GM12872 (cell line): ENCODE results near the gene CHN1.

ENCODE experiments used
- TF ChIP-seq, protein P1 (sequence below): IDR thresholded peaks from 3 replicates; pipeline ENCODE4 v1.5.1; 2011; ENCODE audit warnings: low read depth, mild to moderate bottlenecking, low read length, moderate library complexity; ENCODE audit not compliant: insufficient read depth

CHN1 gene

DNA sequence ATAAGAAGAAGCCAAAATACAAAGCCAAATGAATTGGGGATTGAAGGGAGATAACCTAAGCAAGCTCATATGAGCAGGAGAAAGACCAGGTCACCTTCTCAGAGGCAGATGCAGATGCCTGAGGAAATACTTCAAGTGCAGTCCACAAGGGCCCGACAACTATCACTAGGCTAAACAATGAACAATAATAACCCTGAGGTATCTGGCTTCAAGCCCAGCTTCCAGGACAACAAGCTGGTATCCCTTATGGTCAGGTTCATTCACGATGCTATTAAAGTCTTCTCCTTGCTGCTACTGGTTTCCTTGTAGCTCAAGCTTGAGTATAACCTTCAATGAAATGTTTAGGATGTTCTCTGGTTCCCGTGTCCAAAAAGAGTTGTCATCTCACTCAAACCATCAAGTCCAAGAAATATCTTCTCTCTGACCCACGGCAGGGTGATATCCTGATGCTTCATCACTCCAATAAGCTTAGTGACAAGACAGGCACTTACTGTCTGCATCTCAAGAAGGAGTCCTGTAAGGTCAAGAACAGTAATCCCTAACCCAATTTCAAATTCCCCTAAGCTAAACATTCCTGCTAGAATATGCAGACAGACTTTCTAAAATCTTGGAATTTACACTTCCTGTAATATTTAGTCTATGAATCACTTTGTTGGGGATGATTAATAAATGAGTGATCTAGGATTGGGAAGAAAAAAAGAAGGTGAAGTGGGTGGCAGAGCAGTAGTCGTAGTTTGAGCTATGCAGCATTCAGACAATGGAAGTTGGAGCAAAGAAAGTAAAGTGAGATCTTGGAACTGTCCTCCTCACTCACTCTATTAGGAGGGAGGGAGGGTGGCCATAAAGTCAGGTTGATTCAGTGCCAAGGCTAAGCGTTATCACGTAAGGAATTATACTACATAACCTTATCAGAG, 33.1 kb downstream of the CHN1 start:
- TF ChIP-seq, protein P1, sequence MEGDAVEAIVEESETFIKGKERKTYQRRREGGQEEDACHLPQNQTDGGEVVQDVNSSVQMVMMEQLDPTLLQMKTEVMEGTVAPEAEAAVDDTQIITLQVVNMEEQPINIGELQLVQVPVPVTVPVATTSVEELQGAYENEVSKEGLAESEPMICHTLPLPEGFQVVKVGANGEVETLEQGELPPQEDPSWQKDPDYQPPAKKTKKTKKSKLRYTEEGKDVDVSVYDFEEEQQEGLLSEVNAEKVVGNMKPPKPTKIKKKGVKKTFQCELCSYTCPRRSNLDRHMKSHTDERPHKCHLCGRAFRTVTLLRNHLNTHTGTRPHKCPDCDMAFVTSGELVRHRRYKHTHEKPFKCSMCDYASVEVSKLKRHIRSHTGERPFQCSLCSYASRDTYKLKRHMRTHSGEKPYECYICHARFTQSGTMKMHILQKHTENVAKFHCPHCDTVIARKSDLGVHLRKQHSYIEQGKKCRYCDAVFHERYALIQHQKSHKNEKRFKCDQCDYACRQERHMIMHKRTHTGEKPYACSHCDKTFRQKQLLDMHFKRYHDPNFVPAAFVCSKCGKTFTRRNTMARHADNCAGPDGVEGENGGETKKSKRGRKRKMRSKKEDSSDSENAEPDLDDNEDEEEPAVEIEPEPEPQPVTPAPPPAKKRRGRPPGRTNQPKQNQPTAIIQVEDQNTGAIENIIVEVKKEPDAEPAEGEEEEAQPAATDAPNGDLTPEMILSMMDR: no peak

DNA sequence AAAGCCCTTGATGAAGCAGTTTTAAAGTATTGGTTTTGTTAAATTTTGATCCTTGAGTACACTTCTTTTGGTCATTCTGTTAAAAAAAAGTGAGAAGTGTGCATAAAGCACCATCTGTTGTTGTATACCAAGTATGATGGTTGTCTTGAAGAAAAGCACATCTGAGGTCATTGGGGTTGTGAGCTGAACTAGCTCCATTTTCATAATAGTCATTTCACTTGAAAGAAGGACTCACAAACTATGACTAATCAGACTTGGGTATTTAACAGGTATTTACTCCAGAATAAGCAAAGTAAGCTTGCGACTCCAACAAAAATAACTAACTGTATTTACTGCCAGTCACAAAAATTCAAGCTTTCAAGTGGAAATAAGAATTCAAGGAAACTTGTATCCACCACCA, 35.1 kb downstream of the CHN1 start:
- TF ChIP-seq, protein P1: no peak

DNA sequence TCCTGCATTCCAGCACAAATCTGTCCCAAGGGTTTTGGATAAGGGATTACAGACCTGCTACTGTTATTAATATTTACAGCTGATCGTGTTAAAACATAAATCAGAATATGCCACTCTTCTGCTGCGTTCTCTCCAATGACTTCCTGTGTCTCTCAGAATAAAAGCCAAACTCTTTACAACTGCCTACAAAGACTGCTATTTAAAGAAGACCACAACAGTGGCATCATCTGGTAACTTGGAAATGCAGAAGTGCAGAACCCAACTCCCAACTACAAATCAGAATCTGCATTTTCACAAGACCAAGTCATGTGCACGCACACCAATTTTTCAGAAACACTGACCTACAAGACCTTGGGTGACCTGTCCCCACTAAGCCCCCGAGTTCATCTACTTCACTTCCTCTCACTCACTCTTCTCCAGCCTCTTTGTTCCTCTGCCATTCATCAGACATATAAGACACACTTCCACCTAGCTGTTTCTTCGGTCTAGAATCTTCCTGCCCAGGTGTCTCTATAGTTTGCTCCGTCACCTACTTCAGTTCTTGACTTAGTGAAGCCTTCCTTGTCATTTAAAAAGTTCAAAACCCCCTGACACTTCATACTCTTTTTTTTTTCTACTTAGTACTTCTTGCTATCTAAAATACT, 36.0 kb downstream of the CHN1 start:
- TF ChIP-seq, protein P1: no peak

DNA sequence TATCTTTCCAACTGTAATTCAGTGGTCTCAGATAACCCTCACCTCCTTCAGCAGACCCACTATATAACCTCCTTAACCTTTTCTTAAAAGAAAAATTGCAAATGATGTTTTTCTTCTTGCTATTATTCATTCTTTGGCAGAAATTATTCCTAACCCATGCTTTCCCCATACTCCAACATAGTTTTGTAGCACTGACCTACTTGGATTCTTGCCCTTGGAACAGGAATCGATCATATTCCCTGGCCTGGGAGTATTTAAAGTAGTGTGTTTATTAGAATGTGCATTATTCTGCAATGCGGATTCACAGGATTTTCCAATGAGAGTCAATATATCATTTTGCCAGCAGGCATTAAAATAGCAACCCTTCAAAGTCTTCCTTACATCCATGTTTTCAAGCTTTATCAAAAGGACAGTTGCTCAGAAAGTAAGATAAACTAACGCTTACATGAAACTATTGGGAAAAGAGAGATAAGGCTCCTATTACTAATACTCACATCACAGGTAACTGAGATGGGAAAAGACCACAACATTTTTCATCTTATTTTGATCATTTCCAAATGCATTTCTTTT, 37.4 kb downstream of the CHN1 start:
- TF ChIP-seq, protein P1: no peak

DNA sequence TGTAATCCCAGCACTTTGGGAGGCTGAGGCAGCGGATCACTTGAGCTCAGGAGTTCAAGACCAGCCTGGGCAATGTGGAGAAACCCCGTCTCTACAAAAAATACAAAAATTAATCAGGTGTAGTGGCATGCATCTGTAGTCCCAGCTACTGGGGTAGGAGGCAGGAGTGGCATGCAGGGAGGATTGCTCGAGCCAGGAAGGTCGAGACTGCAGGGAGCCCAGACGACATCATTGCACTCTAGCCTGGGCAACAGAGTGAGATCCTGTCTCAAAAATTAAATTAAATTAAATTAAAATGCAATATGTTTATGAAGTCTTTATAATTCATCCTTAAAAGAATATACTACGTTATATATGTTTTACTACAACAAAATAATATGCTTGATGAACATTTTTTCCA, 38.1 kb downstream of the CHN1 start:
- TF ChIP-seq, protein P1: no peak

DNA sequence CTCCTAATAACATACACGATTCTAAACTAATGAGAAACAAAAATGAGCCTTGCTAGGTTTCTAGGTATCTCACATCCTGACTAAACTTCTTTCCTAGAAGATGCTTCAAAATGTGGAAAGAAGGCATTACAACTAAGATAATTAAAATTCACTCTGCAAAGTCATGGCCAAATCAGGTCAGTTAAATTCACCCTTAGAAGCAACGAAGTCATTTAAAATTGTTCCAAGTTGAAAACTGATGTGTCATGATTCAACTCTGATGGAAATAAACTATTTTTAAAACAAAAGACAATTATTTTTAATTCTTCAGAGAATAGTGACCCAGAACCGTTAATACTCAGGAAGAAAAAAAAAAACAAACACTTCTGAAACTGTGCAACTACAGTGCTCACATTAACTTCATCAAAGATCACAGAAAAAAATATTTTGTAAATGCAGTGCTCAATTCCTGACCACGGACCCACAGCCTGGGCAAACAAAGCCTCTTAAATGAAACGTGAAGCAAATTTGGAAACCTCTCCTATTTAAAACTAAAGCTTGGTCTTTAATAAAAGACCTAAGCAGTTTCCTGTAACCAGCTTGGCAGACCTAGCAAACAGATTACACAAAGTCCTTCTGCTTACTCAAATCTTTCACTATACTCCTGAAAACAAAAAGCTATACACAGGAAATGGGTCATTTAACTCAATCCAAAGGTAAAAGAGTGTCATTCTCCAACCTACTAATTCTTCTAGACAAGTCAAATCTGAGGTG, 39.0 kb downstream of the CHN1 start:
- TF ChIP-seq, protein P1: no peak

DNA sequence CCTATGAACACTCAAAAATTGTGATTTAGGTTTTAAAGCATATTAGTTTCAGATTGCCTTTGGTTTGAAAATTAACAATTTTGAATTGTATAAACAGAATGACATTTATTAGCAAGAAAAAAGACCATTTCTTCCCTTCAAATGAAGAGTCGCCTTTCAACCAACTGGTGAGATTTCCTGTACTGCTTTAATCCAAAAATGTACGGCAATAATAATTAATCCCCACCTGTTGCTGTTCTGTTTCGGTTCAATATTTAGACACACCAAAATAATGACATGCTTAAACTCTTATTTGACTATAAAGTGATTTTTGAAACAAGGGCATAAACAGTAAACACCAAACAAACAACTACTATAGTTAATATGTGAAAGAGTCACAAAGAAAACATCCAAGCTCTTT, 39.6 kb downstream of the CHN1 start:
- TF ChIP-seq, protein P1: no peak
